ENCODE measurements around the gene FAT1.

DNA sequence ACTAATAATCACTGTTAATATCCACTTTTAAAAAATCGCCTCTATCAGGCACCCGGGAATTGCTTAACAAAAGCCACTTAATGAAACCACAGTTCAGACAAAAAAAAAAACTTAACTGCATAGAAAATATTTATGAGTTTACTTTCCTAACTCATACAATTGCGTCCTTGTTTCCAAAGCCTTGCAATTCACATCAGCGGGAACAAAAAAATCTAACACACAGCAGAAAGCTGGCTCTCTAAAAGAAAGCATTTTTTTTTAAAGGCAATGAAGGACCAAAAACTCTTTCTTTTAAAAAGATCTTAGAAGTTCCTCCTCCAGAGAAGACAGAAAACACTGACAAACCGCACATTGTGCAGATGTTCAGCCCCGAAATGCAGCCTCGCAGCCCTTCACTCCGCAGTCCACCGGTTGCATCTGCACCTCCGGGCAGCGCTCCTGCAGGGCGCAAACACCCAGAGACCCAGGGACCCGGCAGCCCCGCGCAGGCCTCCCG, 812 bp downstream of the FAT1 start:
- TF ChIP-seq, protein P1, sequence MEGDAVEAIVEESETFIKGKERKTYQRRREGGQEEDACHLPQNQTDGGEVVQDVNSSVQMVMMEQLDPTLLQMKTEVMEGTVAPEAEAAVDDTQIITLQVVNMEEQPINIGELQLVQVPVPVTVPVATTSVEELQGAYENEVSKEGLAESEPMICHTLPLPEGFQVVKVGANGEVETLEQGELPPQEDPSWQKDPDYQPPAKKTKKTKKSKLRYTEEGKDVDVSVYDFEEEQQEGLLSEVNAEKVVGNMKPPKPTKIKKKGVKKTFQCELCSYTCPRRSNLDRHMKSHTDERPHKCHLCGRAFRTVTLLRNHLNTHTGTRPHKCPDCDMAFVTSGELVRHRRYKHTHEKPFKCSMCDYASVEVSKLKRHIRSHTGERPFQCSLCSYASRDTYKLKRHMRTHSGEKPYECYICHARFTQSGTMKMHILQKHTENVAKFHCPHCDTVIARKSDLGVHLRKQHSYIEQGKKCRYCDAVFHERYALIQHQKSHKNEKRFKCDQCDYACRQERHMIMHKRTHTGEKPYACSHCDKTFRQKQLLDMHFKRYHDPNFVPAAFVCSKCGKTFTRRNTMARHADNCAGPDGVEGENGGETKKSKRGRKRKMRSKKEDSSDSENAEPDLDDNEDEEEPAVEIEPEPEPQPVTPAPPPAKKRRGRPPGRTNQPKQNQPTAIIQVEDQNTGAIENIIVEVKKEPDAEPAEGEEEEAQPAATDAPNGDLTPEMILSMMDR (conservative IDR thresholded peaks at IDR 0.05), result no peak
- no peak for TF ChIP-seq ZFX (IDR thresholded peaks at IDR 0.05)

Measured in C4-2B (cell line).